Measurements from ENCODE around the gene CEND1.

The CEND1 gene

DNA sequence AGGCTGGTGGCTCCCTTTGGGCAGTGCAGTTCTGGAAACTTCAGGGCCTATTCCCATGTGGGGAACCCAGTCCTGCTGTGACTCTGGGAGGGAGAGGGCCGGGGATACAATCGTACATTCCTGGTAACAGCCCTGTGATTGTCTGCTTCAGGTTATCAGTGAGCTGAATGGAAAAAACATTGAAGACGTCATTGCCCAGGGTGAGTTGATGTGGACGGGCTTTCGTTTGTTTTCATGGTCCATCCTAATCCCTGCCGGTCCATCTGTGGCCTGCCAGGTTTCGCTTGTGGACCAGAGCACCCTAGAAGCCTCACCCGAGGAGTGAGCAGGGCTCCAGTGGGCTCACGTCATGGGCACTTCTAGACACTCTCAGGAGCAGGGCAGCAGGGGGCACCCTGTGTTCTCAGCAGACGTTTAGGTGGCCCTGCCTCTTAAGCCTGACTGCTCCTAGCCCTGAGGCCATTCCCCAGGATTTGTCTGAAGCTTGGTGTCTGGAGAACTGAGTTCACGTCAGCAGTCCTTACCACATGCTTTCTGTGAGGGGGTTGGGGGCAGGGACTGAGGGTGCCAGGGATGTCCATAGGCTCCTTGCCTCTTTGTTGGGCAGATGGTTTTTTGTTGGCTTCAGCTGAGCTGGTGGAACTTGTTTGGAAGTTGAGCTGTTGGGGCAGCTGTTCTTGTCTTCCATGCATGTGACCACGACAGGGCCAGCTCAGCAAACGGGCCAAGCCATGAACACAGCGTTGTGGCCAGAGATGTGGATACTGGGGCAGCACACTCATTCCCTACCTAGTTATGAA lies 21.8 kb upstream of the CEND1 start:
- DNase-seq: no peak

DNA sequence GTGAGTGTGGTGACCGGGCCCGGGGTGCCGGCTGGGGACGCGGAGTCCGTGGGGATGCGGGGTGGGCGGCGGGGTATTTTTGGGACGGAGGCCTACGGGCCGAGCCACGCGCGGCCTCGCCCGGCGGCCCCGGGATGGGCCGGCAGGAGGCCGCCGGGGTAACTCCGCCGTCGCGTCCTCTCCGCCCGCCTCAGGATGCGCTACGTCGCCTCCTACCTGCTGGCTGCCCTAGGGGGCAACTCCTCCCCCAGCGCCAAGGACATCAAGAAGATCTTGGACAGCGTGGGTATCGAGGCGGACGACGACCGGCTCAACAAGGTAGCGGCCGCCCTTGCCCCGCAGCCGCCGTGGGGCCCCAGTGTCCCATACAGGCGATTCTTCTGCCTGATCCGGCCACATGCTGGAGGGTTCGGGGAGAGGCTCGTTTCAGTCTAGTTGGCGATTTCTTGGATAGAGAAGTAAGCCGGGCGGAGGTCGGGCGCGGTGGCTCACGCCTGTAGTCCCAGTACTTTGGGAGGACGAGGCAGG lies 20.2 kb upstream of the CEND1 start:
- DNase-seq: no peak

DNA sequence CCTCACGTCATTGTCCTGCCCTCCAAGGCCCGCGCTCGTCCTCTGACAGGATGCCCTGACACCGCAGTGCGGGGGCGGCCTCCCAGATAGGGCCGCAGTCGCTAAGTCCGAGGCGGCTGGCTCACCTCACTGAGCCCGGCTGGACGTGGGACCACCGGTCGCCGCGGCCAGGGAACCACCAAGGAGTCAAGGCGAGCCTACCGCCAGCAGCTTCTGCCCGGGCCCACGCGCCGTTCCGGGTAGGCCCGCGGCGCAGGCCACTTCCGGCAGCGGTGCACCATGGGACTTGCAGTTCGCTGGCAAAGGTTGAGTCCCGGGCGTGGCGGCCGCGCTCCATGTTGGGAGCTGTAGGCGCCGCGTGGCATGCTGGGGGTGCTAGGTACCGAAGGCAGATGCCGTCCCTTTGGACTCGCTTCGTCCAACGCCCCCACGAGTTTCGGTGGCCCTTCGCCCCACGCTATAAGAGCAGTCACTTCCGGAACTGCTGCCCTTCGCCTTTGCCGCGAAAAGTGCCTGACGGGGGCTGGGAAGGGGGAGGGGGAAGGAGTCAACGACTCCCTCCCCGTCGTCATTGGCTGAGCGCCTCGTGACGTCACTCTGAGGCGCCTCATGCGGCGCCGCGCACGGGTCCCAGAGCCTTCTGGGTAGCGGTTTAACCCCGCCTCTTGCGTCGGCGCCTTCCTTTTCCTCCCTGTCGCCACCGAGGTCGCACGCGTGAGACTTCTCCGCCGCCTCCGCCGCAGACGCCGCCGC lies 19.6 kb upstream of the CEND1 start, which contains the start of gene RPLP2:
RPLP2 (plus strand) TSS at position 681 of the 753 bp plus-strand sequence. CDS start 268 bp downstream, outside the sequence.
- DNase-seq: peak; percentile 97

DNA sequence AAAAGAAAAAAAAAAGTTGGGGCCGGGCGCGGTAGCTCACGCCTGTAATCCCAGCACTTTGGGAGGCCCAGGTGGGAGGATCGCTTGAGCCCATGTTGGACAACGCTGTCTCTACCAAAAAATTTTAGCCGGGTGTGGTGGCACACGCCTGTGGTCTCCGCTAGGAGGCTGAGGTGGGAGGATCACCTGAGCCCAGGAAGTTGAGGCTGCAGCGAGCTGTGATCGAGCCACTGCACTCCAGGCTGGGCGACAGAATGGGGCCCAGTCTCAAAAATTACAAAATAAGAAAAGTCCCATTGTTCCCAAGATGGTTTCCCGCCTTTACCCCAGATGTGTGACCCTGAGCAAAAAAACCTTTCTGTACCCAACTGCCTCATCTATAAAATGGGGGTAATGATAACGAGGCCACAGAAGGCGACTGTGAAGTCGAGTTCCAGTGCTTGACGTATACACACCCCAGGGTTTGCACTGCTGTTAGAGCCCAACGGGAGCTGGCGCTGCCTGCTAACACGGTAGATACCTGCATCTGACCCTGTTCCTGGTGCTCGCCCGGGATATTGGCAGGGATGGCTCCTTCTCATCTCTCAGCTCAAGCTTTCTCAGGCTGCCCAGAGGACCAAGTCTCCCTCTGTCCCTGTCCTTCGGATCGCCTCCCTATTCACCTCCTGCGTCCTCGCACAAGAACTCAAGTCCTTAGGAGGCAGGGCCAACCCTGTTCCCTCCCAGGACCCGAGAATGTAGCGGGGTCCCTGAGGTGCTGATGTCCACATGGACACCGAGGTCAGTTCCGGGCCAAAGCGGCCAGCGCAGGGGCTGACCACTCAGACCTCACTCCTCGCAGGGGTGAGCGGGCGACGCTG lies 18.8 kb upstream of the CEND1 start:
- DNase-seq: no peak

DNA sequence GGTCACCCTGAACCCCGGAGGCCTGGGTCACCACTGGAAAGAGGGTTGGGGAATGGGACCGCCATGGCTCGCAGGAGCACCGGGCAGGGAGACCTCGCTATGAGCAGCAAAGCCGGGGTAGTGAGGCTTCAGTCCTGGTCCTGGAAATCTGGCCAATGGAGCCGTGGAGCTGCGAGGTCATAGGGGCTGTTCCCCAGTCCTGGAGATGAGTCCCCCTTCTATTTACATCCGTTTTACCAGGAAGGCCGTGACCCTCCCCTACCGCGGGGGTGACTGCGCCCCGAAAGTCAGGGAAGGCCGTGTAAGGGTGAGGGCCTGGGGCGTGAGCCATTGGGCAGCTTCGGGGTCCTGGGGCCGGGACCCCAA lies 14.7 kb upstream of the CEND1 start:
- no peak for DNase-seq

DNA sequence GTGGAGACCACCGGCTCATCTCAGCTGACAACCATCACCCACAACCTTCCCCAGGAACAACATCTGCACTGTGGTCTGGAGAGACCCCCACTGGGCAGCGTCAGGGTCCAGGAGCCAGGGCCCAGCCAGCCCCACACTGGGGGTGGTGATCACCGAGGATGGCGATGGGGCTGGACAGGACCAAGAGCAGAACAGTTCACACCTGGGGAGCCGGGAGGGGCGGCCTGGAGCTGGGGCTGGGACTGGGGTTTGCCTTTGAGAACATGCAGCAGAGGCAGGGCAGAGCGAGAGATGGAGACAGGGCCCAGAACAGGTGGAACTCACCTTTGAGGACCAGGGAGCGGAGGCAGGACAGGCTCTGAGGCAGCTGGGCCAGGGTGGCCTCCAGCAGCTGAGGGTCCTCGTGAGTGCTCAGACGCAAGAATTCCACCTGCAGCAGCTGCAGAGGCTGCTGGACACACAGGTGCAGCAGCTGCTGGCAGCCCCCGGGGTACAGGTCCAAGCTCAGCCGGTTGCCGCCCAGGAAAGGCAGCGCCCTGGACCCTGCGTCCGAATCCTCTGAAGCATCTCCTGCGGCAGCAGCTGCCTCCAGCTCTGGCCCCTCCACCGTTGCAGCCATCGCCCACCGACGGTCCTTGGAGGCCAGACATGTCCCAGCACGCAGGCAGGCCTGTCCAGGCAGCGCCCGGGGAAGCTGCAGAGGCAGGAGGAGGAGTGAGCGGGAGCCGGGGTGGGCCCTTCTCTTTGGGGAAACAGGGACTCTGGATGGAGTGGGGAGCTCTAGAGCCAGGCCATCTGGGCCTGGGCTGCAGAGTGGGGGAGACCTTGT lies 14.1 kb upstream of the CEND1 start:
- DNase-seq: no peak

DNA sequence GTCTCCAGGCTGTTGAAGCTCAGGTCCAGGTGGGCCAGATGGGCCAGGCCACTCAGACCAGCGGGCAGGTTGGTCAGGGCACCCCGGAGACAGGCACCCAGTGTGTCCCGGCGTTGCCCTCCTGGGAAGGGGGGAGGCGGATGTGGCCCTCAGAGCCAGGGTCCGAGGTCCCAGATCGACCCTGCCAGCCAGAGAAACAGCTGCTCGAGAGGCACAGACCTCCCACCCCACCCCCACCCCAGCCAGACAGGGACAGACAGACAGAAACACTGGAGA lies 13.5 kb upstream of the CEND1 start:
- no peak for DNase-seq

DNA sequence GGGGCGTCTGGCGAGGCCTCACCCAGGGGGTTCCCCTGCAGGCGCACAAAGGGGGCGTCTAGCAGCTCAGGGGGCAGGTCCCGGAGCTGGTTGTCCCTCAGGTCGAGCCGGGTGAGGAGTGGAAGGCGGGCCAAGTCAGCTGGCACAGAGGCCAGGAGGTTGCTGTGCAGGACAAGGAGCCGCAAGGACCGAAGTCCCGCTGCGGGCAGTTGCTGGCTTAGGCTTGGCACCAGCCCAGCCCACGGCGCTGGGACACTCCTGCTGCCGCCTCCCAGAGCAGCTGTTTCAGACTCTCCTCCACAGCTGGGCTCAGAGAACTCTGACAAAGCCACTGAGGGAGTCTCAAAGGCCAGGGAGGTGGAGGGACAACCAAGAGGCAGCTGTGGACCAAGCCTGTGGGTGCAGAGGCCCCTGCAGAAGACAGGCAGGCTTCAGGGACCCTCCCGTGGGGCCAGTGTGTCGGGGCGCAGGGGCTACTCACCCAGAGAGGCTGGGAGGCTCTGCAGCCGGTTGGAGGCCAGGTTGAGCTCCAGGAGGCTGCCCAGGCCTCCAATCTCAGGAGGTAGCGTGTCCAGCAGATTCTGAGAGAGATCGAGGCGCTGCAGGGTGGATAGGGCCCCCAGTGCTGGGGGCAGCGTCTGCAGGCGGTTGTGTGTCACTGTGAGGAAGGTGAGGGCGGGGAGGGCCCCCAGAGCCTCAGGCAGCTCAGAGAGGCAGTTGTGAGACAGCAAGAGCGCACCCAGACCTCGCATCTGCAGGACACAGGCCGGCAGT lies 13.0 kb upstream of the CEND1 start:
- DNase-seq: no peak

DNA sequence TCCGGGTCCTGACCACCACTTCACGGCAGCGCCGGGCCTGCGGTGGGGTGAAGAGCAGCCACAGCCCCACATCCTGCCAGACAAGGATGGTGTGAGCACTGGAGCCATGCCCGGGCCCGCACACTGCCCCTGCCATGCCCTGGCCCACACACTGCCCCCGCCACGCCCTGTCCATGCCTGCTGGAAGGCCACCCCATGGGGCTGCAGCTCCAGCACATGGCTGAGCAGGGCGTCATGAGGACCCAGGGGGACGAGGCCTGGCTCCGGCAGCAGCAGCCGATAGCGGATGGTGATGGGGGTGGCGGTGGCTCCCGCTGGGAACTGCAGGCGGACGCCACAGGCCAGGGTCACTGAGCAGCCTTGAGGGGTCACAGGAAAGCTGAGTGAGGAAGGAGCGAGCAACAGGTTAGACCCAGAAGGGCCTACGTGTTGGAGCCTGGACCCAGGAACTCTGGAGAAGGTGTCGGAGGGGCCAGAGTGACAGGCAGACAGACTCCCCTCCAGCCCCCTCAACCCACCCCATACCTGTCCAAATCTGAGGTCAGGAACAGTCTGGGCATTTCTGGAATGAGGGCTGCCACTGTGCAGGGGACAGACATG lies 12.2 kb upstream of the CEND1 start:
- DNase-seq: no peak

DNA sequence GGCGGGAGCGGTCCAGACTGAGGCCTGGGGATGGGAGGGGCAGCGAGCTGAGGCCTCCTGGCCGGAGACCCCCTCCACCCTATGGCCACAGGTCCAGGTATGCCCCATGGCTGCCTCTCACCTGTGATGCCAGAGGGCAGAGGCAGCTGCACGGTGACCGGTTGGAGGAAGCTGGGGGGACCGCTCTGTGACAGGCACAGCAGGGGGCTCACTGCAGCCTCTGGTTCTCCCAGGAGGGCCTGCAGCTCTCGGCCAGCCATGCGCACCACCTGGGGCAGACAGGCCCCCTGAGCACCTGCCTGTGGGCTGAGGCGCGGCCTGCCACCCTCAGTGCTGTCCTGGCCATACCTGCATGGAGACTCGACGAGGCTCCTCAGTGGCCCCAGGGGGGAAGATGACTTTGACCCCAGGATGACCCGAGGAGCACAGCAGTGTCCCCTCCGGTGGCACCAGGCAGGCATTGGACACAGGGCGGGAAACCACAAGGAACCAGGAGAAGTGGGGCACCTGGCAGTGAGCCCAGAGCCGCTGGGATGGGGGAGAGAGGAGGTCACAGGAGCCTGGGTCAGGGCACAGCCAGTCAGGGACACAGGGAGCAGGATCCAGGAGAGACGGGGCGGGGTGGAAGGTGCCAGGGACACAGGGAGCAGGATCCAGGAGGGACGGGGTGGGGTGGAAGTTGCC lies 11.3 kb upstream of the CEND1 start:
- no peak for DNase-seq

DNA sequence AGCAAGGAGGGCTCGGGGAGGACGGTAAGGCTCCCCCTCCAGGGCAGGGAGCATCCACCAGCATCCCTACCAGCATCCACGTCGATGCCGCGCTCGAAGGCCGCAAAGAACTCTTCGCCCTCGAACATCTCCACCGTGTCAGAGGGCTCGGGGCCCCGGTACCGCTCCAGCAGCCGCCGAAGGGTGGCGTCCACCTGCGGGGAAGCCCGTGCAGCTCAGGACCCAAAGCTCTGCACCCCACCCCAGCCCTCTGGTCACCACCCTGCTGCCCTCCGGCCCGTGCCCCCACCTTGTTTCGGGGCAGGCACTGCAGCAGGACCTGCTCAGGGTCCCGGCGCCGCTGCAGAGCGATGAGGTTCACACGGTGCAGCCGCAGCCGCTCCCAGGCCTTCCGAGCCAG lies 10.6 kb upstream of the CEND1 start:
- DNase-seq: no peak

DNA sequence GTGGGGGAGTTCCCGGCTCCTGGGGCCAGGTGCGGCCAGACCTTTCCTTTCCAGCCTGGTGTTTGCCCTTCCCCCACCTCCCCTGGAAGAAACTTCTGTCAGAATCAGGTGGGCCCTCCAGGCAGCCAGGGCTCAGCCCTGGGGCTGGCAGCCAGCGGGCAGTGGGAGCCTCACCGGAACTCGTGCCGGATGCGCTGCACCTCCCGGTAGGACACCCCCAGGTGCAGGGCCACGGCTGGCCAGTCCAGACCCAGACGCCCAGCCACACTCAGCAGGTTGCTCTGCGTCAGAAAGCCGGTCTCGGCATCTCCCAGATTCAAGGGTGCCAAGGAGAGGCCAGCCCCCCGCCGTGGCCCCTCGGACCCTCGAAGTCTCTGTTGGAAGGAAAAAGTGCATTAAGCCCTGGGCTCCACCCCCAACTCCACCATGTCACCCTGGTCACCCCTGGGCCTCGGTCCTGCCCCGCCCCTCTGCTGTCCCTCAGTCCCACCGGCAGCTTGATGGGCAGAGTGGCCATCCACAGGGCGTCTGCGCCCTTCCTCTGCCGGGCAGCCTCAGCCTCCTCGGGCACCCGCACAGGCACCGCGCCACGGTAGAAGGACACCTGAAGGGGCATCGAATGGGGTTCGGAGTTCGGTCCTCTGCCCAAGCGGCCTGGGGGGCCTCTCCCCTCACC lies 9.9 kb upstream of the CEND1 start:
- DNase-seq: no peak

DNA sequence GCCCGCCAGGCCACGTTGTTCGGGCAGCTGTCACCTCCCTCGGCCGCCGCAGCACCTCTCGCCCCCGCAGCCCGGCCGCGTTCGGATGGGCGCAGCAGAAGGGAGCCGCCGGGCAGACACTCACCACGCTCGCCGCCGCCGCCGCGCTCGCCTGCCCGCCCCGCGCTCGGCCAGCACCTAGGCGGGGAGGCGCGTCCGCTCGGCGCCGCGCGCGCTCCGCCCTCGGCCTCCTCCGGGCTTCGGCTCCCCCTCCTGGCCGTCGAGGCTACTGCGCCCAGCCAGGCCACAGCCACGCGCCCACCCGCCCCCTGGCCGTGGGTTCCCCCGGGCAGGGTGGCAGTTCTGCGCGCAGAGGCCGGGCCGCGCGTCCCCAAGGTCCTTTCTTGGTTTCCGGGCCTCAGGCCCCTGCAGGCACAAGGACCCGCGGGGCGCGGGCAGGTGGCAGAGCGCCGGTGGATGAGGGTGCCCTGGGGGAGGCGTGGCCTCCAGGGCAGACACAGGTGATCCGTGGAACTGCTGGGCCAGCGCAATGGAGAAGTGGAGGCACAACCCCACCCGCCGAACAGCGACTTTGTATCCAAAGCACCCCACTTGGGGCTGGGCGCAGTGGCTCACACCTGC lies 8.3 kb upstream of the CEND1 start, which contains the start of gene SLC25A22:
SLC25A22 (minus strand) TSS at position 189 of the 621 bp plus-strand sequence. CDS start 3,275 bp downstream, outside the sequence.
- DNase-seq: peak; percentile 85

DNA sequence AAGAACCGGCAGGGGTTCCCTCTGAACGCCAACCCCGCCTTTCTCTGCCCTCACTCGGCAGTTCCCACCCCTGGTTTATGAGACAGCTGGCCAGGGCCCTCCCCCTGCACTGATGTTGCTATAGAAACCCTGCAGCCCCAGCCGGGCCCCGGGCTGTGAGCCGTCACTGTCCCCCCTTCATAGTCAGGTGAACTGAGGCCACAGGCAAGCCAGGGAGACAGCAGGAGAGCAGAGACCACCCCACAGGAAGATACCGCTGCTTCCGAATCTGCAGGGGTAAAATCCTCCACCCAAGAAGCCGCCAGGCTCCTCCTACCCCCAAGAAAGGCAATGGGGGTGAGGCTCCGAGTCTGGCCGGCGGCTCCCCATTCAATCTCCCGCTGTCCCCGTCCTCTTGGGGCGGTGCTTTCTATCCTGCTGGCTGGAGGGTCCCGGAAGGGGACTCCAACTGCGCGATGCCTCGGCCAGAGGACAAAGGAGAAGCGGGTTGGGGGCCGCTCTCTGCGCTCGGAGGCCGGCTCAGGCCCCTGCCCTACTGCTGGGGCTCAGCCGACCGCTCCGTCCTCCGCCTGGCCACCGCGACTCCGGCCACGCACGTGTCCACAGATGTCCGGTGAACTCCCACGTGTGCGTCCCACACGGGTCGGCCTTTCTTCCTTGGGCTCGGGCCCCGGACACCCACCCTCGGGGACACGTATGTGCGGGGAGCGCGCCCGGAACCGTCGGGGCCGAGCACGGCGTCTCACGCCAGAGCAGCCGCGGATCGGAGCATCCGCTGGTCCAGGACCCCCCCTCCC lies 7.6 kb upstream of the CEND1 start:
- DNase-seq: peak; percentile 79

DNA sequence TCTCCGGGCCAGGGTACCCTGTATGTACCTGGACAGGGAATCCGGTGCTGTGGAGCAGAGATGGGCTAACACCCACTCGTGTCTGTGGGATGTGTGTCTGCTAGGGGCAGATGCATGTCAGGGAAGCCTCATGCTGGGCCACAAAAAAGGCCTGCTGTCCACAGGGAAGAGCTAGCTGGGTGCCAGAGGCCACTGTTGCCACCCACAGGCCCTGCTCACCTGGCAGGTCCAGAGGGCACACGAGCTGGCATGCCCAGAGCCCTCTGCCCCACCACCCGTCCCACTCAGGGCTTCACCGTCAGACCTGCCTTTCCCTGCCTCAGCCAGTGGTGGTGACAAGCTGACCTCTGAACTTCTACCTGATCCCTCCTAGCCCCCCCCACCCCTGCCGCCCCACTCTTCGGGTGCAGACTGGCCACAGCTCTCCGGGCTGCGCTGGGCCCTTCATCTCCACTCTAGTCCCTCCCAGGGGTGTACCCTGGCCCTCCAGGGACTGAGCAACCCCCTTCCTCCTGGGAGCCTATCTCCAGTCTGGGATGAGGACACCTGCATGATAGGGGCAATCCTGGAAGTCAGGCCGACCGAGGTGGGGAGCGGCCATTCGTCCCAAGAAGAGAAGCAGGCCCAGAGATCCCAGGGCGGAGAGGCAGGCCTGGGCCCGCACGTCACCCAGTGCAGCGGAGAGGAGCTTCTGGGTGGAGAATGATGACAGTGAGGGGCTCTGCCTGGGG lies 6.8 kb upstream of the CEND1 start:
- DNase-seq: no peak

DNA sequence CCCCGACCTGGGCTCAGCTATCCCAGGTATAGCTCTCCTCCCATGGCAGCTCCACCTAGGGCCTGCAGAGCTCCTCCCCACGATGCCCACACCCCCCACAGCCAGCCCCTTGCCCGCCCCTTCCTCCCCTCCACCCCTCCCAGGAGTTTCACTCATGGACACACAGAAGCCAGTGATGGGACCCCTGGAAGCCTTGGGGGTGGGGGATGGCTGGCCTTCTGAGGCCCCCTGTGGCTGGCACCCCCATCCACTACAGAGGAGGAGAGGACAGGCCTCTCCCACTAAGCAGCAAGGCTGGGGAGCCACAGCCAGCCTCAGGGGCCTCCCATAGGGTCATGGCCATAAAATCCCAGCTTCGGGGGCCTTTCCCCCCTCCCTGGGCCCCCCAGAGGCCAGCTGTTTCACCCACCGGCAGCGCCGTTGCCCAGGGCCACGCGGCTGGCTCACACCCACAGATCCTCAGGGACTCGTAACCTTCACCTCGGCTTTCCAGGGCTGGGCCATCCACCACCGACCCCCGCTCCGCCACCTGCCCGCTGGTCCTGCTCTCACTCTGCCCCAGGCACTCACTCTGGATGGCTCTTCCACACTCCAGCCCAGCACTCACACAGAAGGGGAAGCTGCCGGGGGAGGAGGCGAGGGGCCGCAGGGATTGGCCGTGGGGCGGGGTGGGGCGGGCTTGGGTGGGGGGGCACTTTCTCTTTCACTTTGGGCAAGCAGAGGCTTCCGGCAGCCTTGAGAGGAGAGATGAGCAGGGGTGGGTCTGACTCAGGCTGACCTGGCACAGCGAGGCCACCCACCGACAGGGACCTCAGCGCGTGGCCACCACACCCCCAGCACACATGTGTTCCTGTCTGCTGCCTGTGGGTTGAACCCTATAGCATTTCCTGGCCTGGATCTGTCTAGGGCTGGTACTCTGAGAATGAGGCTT lies 6.0 kb upstream of the CEND1 start:
- peak; percentile 88 for DNase-seq
